Measurements from ENCODE around the gene DYRK3. TPM values are rescaled to one million over a fixed set of nuclear protein-coding genes. Genes with fewer than 3 reads are reported as not detected.

The DYRK3 gene
- total RNA-seq, 1 donor from 2014 or later, result 6.4 TPM

GRCh38 chr1:206668351-206668750 lies 33.0 kb downstream of the DYRK3 start:
- Histone ChIP-seq H3K4me1 (peaks cover 27% of the 10 kb centered on the region), H3K27ac (no peak overlapping the region)
- intact Hi-C loops (cut with DNase I), result no loop called here

GRCh38 chr1:206668874-206669410 lies 33.6 kb downstream of the DYRK3 start:
- no peak overlapping the region for H3K27ac ChIP-seq
- ATAC-seq (no peak), DNase-seq (no peak)
- no peaks in the 10 kb centered on the region for H3K36me3 ChIP-seq
- peaks cover 27% of the 10 kb centered on the region for H3K4me1 ChIP-seq
- intact Hi-C loops (cut with DNase I), result no loop called here
- no peak for TF ChIP-seq CTCF (IDR thresholded peaks at IDR 0.05)
- no peaks in the 10 kb centered on the region for H3K9me3 ChIP-seq
- no peaks in the 10 kb centered on the region for H3K27me3 ChIP-seq (ENCODE audit: low read depth)
- H3K4me3 ChIP-seq, result no peak overlapping the region

More at GRCh38 chr1:206668351-206668750, 33.0 kb downstream of the DYRK3 start:
- Histone ChIP-seq H3K9me3 (no peaks in the 10 kb centered on the region), H3K27me3 (ENCODE audit: low read depth) (no peaks in the 10 kb centered on the region), H3K4me3 (no peak overlapping the region), H3K36me3 (no peaks in the 10 kb centered on the region)
- no peak for DNase-seq
- ATAC-seq, result no peak
- no peak for TF ChIP-seq CTCF (IDR thresholded peaks at IDR 0.05)

- DNase-seq (no peak), ATAC-seq (no peak)
- intact Hi-C loops (cut with DNase I), result no loop called here
- H3K4me1 ChIP-seq, result peaks cover 37% of the 10 kb centered on the region
- no peak overlapping the region for H3K4me3 ChIP-seq
- H3K27ac ChIP-seq, result peak overlapping the region; percentile 34
- TF ChIP-seq CTCF (IDR thresholded peaks at IDR 0.05), result no peak
- no peaks in the 10 kb centered on the region for H3K36me3 ChIP-seq
- H3K27me3 ChIP-seq (ENCODE audit: low read depth), result no peaks in the 10 kb centered on the region
- H3K9me3 ChIP-seq, result no peaks in the 10 kb centered on the region
Measured at GRCh38 chr1:206672011-206672688, 36.8 kb downstream of the DYRK3 start.

GRCh38 chr1:206672844-206673758 lies 37.8 kb downstream of the DYRK3 start:
- H3K27ac ChIP-seq, result peak overlapping the region; percentile 42
- intact Hi-C loops (cut with DNase I), result no loop called here
- peaks cover 37% of the 10 kb centered on the region for H3K4me1 ChIP-seq
- H3K4me3 ChIP-seq, result no peak overlapping the region
- H3K27me3 ChIP-seq (ENCODE audit: low read depth), result no peaks in the 10 kb centered on the region
- ATAC-seq (peak in 1 of 2 donors; percentile 46), DNase-seq (no peak)
- no peak for TF ChIP-seq CTCF (IDR thresholded peaks at IDR 0.05)
- no peaks in the 10 kb centered on the region for H3K9me3 ChIP-seq
- H3K36me3 ChIP-seq, result no peaks in the 10 kb centered on the region

- Histone ChIP-seq H3K27ac (peak overlapping the region; percentile 74), H3K27me3 (ENCODE audit: low read depth) (no peaks in the 10 kb centered on the region), H3K9me3 (no peaks in the 10 kb centered on the region), H3K36me3 (no peaks in the 10 kb centered on the region), H3K4me3 (no peak overlapping the region), H3K4me1 (peaks cover 37% of the 10 kb centered on the region)
- intact Hi-C loops (cut with DNase I), result no loop called here
- TF ChIP-seq CTCF (IDR thresholded peaks at IDR 0.05), result no peak
- ATAC-seq, result no peak
- no peak for DNase-seq
Measured at GRCh38 chr1:206674236-206674635, 38.9 kb downstream of the DYRK3 start.
